NT2/D1 (cell line): ENCODE results near the gene ASB9.

Source experiments
- YY1 ChIP-seq: IDR thresholded peaks from 2 replicates; pipeline ENCODE4 v1.6.1; 2011; ENCODE audit not compliant: insufficient read length, insufficient read depth
- ZNF274 ChIP-seq: IDR thresholded peaks from 2 replicates; pipeline ENCODE4 v1.6.1; 2011; ENCODE audit warnings: mild to moderate bottlenecking, low read depth, low read length

DNA sequence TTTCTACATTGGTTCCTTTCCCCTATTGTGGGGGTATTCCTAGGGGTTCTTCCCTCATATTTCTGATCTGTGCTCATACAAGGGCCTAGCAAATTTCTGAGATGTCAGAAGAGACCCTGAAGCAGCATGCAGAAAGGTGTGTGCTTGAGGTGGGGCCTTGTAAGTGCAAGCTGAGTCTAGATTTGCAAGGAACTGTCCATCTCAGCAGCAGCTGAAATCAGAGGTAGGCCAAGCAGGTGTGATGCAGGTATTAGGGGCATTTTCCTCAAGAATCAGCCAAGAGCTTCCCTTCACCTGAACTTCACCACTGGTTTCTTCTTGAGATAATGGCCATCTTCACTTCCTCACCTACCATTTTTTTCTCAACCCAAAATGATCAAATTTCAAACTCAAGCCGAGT is 45.1 kb downstream of the ASB9 start:
- no peak for TF ChIP-seq ZNF274
- TF ChIP-seq YY1: no peak
